Measurements from ENCODE around the gene NTM.

DNA sequence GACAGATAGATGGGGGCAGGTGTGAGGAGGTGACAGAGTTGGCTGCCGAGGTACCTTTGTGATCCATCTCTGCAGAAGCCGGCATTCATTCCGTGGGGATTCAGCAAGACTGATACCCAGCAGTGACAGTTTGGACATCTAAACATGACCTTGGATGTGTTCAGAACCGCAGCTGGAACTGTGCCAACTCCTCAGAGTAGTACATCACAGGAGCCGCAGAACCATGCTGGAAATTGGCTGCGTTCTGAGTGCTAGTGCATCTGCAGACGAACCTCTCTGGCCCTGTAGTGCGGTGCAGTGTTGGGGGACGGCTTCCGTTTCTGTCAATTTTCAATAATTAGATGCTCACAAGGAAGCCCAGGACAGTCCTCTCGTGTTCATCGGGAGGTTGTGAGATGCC, 772.1 kb downstream of the NTM start:
- TF ChIP-seq CTCF (IDR thresholded peaks at IDR 0.05) (no peak), POLR2A (IDR thresholded peaks at IDR 0.05) (no peak)

Data from breast epithelium (tissue), 3 donors.